ENCODE results near the gene PGA5. TPM values are rescaled to one million over a fixed set of nuclear protein-coding genes. Genes with fewer than 3 reads are reported as not detected.

PGA5 gene
- total RNA-seq, 1 experiment from 2014 or later = not detected

DNA sequence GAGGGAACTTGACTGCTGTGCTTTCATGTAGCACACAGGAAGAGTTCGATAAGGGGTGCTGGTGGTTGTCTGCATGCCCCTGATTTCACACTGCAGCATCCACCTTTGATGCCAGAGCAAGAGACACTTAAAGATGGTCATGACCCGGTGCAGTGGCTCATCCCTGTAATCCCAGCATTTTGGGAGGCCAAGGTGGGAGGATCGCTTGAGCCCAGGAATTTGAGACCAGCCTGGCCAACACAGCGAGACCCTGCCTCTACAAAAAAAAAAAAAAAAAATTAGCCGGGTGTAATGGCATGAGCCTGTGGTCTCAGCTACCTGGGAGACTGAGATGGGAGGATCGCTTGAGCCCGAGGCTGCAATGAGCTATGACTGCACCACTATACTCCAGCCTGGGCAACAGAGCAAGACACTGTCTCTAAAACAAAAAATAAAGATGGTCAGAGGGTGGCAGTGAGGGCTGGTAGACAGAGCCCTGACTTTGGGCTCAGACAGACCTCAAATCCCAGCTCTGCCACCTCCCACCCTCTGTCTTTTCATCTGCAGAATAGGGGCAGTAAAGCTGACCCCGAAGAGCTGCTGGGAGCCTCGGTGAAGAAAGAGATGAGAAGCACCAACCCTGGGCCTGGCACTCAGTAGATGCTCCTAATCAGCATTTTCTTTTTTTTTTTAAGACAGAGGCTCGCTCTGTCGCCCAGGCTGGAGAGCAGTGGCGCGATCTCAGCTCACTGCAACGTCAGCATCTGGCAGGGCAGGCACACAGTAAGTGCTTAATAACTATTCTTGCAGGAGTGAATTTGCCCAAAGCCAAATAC is 36.4 kb downstream of the PGA5 start:
- no peaks in the 10 kb centered on the region for H3K36me3 ChIP-seq (ENCODE audit: insufficient read depth, low read length, poor library complexity, severe bottlenecking)
- H3K4me3 ChIP-seq (ENCODE audit: low read depth, low read length, poor library complexity, severe bottlenecking) = no peak overlapping the region
- BruUV-seq (replicated peaks) = no TSS peak
- TF ChIP-seq EZH2 (IDR thresholded peaks at IDR 0.05; ENCODE audit: borderline replicate concordance, low read depth, low read length, poor library complexity, severe bottlenecking) = no peak
- TF ChIP-seq, protein P1, sequence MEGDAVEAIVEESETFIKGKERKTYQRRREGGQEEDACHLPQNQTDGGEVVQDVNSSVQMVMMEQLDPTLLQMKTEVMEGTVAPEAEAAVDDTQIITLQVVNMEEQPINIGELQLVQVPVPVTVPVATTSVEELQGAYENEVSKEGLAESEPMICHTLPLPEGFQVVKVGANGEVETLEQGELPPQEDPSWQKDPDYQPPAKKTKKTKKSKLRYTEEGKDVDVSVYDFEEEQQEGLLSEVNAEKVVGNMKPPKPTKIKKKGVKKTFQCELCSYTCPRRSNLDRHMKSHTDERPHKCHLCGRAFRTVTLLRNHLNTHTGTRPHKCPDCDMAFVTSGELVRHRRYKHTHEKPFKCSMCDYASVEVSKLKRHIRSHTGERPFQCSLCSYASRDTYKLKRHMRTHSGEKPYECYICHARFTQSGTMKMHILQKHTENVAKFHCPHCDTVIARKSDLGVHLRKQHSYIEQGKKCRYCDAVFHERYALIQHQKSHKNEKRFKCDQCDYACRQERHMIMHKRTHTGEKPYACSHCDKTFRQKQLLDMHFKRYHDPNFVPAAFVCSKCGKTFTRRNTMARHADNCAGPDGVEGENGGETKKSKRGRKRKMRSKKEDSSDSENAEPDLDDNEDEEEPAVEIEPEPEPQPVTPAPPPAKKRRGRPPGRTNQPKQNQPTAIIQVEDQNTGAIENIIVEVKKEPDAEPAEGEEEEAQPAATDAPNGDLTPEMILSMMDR (conservative IDR thresholded peaks at IDR 0.05; ENCODE audit: low read depth, low read length) = no peak
- H3K27me3 ChIP-seq (replicated peaks; ENCODE audit: insufficient read depth, low read depth, low read length, poor library complexity) = no peaks in the 10 kb centered on the region
- intact Hi-C loops (cut with micrococcal nuclease; ENCODE audit: unreplicated experiment) = no loop called here
- DNase-seq (ENCODE audit: low spot score) = no peak
- no peaks in the 10 kb centered on the region for H3K9me3 ChIP-seq (ENCODE audit: low read depth, low read length, poor library complexity, severe bottlenecking)
- POLR2A ChIA-PET (ENCODE audit: low non-redundant PET) = no interaction called here
- H3K27ac ChIP-seq (ENCODE audit: low read depth, low read length, poor library complexity, severe bottlenecking) = no peak overlapping the region
- CTCF ChIA-PET = interaction anchor here (0.6 kb wide), 2 partner anchors 37 to 476 kb away, joined by 3 to 20 read pairs; no protein-coding TSS in a partner anchor
- no peaks in the 10 kb centered on the region for H3K4me1 ChIP-seq (ENCODE audit: insufficient read depth, low read length, poor library complexity, severe bottlenecking)

DNA sequence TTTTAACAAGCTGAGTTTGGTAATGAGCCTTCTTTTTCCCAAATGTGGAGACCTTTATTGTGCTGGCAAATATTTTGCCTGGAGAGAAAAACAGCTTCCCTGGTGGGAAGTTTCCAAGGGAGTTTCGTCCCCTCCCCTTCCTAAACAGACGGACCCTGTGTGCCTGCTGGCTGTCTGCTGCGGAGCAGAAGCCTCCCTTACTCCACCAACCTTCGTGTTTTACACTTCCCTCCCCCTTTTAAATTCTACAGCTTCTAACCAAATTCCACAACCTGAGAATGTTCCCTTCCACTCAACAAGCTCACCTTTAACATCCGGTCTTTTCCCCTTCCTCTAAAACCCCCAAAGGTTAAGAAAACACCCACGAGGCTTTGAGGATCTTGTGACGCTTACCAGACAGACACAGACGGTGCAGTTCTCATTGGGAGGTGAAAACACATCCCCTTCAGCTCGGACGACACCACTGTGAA is 37.1 kb downstream of the PGA5 start:
- no TSS peak for BruUV-seq (replicated peaks)
- Histone ChIP-seq H3K36me3 (ENCODE audit: insufficient read depth, low read length, poor library complexity, severe bottlenecking) (no peaks in the 10 kb centered on the region), H3K27me3 (replicated peaks; ENCODE audit: insufficient read depth, low read depth, low read length, poor library complexity) (no peaks in the 10 kb centered on the region), H3K4me1 (ENCODE audit: insufficient read depth, low read length, poor library complexity, severe bottlenecking) (no peaks in the 10 kb centered on the region), H3K9me3 (ENCODE audit: low read depth, low read length, poor library complexity, severe bottlenecking) (no peaks in the 10 kb centered on the region), H3K27ac (ENCODE audit: low read depth, low read length, poor library complexity, severe bottlenecking) (no peak overlapping the region), H3K4me3 (ENCODE audit: low read depth, low read length, poor library complexity, severe bottlenecking) (no peak overlapping the region)
- ChIA-PET CTCF (interaction anchor here (0.6 kb wide), 1 partner anchor 476 kb away, joined by 3 read pairs; no protein-coding TSS in a partner anchor), POLR2A (ENCODE audit: low non-redundant PET) (no interaction called here)
- no peak for DNase-seq (ENCODE audit: low spot score)
- TF ChIP-seq, protein P1 (conservative IDR thresholded peaks at IDR 0.05; ENCODE audit: low read depth, low read length) = no peak
- no peak for TF ChIP-seq EZH2 (IDR thresholded peaks at IDR 0.05; ENCODE audit: borderline replicate concordance, low read depth, low read length, poor library complexity, severe bottlenecking)
- intact Hi-C loops (cut with micrococcal nuclease; ENCODE audit: unreplicated experiment) = no loop called here

DNA sequence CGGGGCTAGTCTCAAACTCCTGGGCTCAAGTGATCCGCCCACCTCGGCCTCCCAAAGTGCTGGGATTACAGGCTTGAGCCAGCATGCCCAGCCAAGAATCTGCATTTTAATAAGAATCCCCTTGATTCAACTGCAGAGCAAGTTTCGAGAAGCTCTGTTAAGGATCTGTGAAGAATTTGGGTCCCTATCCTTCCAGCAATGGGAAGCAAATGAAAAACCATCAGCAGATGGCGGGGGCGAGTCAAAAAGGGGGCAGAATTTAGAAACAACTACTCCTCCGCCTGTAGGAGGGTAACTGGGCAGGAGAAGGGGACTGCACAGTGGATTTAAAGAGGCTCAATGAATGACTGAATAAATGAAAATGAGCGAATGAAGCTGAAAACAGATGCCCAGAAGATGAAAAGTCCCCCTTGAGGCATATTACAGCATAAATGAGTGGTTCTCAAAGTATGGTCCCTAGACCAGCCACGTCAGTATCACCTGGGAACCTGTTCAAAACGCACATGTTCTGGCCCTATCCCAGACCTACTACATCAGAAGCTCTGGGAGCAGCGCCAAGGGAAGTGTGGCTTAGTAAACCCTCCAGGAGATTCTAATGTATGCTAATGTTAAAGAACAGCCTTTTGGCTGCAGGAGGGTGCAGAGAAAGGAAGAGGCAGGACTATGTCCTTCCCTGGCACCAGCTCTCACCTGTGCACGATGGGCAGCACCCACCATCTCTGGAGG is 39.1 kb downstream of the PGA5 start:
- no peak for TF ChIP-seq EZH2 (IDR thresholded peaks at IDR 0.05; ENCODE audit: borderline replicate concordance, low read depth, low read length, poor library complexity, severe bottlenecking)
- TF ChIP-seq, protein P1 (conservative IDR thresholded peaks at IDR 0.05; ENCODE audit: low read depth, low read length) = no peak
- Histone ChIP-seq H3K27ac (ENCODE audit: low read depth, low read length, poor library complexity, severe bottlenecking) (no peak overlapping the region), H3K4me1 (ENCODE audit: insufficient read depth, low read length, poor library complexity, severe bottlenecking) (no peaks in the 10 kb centered on the region), H3K27me3 (replicated peaks; ENCODE audit: insufficient read depth, low read depth, low read length, poor library complexity) (no peaks in the 10 kb centered on the region), H3K9me3 (ENCODE audit: low read depth, low read length, poor library complexity, severe bottlenecking) (no peaks in the 10 kb centered on the region), H3K36me3 (ENCODE audit: insufficient read depth, low read length, poor library complexity, severe bottlenecking) (no peaks in the 10 kb centered on the region), H3K4me3 (ENCODE audit: low read depth, low read length, poor library complexity, severe bottlenecking) (no peak overlapping the region)
- intact Hi-C loops (cut with micrococcal nuclease; ENCODE audit: unreplicated experiment) = no loop called here
- no peak for DNase-seq (ENCODE audit: low spot score)
- no TSS peak for BruUV-seq (replicated peaks)
- CTCF ChIA-PET = no interaction called here
- POLR2A ChIA-PET (ENCODE audit: low non-redundant PET) = no interaction called here

Measured in A673 (cell line).